NOMO-1 treated with DMSO at 0.1 percent for 48 hours (cell line): ENCODE data around the gene BRME1.

Source experiments
- DNase-seq: peaks from one replicate; lab custom pipeline; 2025; ENCODE audit not compliant: unreplicated experiment; lab: John Stamatoyannopoulos, UW

The BRME1 gene

GRCh38 chr19:13847407-13848339 is 58.2 kb downstream of the BRME1 start:
- DNase-seq: peak; percentile 77

DNA sequence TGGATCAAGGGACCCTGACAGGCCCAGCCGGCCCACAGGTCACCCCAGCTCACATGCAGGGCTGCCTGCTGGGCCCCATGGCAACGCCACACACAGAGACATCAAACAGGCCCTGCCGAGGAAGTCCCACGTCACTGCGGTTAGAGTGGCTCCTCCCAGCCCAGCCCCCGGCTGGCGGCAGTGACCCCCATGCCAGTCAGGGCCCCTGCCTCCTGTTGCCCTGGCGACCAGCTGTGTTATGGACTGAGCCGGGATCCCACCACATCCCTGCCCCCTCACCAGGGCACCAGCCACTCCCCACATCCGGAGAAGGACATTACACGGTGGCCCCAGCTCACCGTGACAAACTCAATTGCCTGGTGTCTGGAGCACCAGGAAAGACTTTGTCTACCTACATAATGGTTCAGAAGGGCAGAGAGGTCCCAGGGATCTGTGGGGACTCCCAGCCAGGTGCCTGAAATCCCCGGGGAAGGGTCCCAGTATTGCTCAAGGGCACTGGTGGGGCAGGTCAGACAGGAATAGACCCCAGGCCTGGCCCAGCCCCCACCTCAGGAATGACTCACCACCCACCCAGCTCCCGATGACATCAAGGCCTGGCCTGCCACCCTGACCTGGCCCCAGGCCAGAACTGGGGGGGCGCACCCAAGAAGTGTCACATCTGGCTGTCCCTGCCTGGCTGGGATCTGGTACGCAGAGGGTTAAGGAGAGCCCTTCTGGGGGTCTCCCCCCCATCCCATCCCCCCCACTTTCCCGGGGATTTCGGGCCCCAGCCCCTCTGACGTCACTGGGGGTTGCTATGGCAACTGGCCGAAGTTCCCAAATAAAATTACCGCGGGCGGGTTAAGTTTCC is 59.1 kb downstream of the BRME1 start:
- DNase-seq: peak; percentile 94

DNA sequence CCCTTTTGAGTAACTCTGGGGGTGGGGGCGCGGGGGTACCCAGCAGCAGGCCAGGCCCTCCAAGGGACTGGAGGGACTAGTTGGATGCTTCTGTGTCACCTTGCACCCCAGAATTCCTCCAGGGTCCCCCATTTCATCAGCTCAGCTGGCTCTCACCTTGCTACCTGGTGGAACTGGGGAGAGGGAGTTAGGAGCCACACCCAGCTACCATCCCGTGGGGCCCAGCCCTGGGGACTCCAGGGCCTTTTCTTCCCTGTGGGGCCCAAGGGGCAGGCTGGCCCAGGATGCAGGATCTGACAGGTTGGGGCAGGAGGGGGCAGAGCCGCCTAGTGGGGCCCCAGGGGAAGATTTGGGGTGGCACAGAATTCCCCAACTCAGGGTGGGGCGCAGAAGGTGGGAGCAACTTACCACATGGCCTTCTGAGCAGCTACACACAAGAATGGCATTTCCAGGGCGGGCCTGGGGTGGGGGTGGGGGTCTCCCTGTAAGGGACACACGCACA is 61.7 kb downstream of the BRME1 start:
- no peak for DNase-seq

- DNase-seq: no peak
Observed at GRCh38 chr19:13843104-13843921, 62.6 kb downstream of the BRME1 start.

GRCh38 chr19:13842291-13843103 is 63.4 kb downstream of the BRME1 start:
- DNase-seq: peak; percentile 48

- DNase-seq: no peak
Observed at GRCh38 chr19:13841962-13842290, 64.0 kb downstream of the BRME1 start.

DNA sequence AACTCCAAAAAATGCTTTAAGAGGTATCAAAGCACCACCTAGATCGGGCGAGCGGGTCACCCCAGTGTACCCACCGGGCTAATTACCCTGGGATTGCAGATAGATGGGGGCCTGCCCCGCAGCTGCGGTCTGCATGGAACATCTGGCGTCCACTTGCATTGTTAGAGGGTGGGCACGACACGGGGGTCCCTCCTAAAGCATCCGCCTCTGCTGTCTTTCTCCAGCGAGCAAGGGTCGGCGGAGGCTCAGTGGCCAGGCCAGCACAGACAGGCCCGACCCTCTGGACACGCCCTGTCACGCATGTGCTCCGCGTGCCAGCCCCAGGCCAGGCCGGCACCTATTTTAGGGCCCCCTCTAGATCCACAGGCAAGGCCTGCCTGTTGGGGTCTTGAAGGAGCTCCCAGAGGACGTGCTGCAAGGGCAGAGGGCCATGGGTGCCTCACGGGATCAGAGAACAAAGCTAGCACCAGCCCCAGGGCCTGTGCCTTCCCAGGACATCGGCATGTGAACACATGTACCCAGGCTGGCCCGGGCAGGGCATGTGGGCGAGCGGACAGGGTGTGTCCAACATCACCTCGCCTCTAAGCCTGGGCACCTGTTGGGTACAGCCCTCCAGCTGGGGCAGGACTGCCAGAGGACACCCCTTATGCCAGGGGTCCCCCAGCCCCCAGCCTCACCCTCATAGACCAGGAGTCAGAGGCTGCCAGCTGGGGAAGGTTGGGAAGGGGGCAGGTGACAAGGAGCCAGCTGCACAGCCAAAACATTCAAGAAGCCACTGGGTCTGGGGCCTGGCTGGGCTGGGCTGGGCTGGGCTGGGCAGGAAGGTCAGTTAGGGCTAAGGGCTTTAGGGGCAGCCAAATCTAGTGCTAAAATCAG is 64.6 kb downstream of the BRME1 start:
- DNase-seq: peak; percentile 52

GRCh38 chr19:13840305-13841085 is 65.4 kb downstream of the BRME1 start:
- peak; percentile 19 for DNase-seq

GRCh38 chr19:13839938-13840304 is 66.0 kb downstream of the BRME1 start:
- DNase-seq: peak; percentile 82

DNA sequence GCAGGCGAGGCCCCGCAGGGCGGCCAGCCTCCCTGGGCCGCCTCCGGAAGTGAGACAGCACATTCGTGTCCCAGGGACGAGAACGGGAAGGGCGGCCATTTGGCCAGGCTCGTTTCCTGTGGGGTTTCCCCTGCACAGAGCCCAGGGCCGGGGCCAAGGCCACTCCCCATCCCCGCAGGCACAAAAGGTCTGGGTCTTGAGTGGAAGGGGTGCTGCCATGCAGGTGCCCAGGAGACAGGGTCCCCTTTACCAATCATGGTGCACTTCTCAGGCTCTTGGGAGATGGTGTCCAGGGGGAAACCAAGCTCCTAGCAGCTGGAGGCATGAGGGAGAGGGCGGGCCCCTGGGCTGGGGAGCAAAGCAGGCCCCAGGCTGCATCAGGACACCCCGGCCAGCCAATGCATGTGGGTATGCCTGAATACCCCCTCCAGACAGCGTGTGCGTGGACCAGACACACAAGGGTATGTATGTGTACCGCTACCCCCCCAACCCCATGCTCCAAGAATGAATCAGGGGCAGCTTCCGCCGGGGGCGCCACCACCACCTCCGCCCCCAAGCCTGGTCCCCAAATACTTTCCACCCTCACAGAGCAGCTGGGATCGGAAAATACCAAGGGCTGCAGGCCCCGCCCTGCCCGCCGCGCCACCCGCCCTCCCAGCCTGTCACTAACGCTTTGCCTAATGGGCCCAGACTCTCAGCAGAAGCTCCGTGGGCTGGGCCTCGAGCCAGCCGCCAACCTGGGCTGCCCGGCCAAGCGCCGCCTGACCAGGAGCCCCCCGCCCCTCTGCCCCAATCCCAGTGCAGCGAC is 66.6 kb downstream of the BRME1 start:
- peak; percentile 90 for DNase-seq

GRCh38 chr19:13838435-13839129 is 67.3 kb downstream of the BRME1 start:
- no peak for DNase-seq

GRCh38 chr19:13835791-13836723 is 69.9 kb downstream of the BRME1 start:
- DNase-seq: peak; percentile 97

- no peak for DNase-seq
Observed at GRCh38 chr19:13834244-13835069, 71.5 kb downstream of the BRME1 start.

DNA sequence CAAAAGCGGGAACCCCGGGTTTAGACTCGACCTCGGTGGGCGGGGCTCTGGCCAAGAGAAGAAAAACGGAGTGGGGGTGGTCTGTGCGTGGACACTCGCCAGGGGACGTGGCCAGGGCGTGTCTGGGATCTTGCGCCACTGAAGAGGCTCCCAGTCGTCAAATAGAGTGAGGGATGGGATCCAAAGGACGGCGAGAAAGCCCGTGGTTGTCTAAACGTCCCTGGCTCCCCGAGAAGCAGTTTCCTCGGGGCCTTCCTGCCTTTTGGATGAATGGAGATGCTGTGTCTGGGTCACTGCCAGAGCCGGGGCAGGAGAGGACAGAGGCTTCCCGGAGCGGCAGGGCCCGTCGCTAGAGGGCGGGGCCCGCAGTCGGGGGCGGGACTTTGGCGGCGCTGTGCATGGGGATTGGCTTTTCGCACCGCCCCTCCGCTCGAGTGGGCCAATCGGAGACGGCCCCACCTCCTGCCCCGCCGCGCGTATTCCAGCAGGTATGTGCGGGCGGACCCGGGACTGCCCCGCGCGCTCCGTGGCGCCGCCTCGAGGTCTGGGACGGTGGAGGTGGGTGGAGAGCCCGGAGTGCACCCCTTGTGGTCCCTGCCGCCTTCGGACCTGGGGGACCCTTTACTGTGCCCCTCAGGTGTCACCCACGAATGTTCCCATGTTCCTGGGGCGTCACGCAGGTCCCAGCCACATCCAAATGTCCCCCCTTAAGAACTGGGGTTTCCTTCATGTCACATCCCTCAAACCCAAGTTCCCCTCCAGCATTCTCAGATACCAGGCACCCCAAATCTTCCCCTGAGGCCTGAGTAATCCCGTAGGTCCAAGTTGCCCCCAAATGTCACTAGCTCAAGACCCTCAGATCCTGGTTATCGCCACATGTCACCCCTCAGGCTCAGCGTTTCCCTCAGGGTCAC is 72.3 kb downstream of the BRME1 start:
- DNase-seq: peak; percentile 72
